Stimulated activated CD8-positive, alpha-beta memory T cell treated with anti-CD3 and anti-CD28 coated beads, Interleukin-7, amount 100 ng/mL, for 1 hour (primary cell): ENCODE measurements around the gene CFAP92.
A peak's percentile ranks its signal among the peaks of the same experiment; 100 is the strongest.

Experiments
- DNase-seq, 2 donors: peaks; one replicate each; pipeline ENCODE4 v3.0.0-alpha.2; 2020; ENCODE audit warnings: low read depth in 2 of 2

The CFAP92 gene

DNA sequence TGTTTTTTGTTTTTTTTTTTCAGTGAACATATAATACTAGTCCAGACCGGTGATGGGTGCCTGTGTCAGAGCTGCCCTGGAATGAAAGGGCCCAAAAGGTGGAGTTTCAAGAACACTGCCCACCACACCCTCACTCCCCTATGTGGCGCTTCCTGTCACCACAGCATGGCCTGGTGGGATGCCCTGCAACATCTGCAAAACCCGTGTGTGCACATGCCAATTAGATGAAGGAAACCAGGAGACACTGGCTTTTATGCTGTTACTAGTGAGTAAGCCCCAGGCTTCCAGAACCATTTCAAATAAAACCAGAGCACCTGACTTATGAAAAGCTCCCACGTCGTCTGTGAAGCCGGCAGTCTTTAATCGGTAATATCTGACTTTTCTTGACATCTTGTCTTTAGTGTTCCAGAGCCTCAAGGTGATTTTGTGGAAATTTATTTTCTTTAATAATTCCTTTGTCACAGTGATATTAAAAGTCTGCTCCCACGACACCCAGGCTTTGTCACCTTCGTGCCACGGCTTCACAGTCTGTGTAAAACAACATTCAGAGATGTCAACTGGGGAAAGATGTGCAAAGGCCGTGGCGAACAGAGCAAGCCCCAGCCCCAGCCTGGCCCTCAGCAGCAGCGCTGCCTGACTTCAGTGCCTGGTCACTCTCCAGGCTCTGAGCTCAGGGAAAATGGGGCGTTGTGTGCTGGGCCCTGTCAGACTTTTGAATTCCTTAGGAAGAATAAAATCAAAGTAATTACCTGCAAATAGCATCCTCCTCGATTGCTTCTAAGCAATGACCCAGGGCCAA is 6.4 kb downstream of the CFAP92 start:
- DNase-seq, result no peak

DNA sequence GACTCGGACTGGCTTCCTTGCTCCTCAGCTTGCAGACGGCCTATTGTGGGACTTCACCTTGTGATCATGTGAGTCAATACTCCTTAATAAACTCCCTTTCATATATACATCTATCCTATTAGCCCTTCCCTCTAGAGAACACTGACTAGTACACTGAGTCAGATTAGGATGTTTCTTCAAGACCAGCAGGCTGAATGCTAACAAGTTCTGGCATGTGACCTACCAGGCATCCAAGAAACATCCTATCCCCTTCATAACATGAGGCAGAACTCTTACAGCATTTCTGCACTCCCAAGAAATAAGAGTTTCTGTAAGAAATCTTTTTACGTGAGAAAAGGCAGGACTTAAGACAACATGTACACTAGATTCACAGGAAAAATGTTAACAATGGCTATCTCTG is 9.3 kb downstream of the CFAP92 start:
- no peak for DNase-seq

DNA sequence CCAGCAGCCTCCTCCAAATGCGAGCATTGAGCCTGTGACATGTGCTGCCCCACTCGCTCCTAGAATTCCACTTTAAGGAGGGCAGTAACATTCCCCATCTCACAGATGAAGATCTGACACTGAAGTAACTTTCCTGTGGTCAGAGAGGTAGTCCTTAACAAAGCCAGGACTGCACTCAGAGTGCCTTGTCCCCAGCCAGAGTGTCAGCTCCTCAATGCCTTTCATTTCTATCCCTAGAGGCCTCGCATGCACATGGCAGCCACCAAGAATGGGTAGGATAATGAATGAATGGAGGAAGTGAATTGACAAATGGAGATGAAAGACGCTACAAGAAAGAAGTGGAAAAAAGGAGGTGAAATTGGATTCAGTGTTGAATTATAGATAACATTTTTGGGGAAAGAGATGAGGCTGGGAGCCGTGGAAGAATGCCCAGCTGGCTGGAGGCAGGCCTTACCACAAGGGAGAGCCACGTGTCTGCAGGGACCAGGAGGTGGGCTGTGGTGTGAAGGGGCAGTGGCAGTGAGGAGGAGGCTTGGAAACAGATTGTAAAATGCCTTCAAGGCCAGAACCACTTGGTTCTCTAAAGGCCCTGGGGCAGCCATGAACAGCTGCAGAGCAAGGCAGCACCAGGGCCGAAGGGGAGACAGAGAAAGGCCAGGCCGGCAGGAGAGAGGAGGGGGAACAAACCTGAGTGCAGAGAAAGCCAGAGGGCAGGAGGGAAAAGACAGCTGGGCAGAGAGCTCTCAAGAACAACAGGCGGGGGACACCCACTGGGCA is 10.4 kb downstream of the CFAP92 start:
- no peak for DNase-seq

DNA sequence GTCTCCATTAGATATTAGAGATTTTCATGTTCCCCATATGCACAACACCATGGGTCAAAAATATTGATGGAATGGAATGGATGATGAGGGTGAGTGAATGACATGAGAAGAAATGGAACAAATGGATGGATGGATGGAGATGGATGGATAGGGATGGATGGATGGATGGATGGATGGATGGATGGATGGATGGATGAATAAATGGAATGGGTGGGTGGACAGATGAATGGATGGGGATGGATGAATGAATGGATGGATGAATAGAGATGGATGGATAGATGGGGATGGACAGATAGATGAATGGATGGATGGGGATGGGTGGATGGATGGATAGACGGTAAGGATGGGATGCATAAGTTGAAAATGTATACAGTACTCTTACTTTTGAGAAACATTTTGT is 18.6 kb downstream of the CFAP92 start:
- no peak for DNase-seq

DNA sequence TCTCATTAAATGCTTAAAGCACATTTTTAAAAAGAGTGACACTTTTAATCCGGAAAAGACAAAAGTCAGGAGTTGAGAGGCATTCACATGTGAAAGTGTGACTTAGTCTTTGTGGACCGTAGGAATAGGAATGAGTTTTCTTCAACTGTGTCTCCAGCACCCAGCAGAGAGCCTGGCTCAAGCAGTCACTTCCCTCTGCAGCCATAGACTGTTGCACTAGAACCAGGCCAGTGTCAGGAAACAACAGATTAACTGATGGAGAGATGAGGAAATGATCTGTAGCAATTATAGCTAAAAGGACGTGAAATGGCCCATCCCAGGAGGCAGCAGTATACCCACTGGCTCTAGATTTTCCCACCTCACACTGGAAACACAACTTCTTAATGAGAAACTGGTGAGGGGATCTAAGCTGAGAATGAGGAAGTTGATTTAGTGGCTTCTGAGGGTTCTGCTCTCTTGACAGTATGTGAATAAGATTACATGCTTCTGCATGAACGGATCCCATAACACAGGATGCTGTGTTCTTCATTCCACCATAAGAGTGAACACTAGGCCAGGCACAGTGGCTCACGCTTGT is 19.8 kb downstream of the CFAP92 start:
- no peak for DNase-seq

DNA sequence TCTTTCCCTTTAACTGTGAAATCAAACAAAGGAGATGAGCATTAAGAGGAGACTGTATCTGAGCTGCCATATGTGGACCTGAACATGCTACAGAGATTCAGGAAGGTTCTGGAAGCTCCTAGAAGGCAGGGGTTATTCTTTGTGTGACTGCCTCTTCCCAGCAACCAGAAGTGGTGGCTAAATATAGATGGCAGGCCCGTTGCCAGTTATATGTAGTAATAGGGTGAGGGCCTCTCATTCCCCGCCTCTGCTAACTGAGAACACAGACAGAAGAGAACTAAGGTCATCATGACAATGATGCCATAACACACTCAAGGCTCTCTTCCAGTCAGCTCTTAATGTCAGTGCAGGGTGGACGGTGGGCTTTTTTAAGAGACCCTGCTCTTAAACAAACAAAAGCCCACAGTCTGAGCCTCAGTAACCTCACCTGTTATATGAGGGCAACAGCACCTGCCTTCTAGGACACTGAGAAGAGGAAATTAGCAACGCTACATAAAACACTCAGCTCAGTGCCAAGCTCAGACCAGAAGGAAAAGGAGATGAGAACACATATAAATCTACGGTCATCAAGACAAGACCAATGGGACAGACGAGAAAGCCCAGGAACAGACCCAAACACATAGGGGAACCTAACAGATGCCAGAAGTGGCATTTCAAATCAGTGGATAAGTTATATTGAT is 22.3 kb downstream of the CFAP92 start:
- DNase-seq, result no peak

DNA sequence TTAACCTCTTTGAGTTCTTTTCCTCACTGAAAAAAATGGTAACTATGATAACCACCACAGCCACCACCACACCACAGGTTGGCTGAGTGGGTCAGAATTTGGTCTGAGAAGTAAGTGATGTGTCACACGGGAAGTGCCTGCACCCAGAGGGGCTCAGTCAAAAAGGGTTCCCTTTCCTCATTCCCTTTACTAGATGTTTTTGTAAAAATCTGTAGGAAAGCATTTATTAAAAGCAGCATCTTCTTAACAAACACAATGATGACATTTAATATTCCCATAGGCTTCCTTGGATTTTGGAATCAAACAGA is 23.2 kb downstream of the CFAP92 start:
- no peak for DNase-seq

DNA sequence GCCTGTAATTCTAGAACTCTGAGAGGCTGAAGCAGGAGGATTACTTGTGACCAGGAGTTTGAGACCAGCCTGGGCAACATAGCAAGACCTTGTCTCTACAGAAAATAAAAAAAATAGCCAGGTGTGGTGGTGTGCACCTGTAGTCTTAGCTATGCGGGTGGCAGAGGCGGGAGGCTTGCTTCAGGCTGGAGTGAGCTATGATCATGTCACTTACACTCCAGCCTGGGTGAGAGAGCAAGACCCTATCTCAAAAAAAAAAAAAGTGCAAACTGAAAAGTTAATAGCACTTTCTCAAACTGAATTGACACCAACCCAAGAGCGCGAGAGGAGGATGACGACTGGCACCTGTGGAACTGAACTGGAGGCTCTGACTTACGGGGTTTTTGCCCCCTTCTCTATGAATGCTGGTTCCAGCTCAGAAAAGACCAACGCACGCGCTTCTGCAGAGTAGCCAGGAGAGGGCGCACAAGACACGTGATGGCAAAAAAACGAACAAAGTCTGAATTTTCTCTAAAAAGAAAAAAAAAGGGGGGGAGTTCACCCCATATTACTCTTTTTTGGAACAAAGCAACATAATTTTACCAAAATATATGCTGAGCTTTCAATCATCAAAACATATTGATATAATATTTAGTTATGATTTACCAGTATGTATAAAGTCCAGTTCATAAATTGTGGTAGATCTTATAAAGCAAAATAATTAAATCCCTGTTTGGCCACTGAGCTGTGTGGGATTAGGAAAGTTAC is 23.7 kb downstream of the CFAP92 start:
- DNase-seq, result peak; percentile 28 to 44

DNA sequence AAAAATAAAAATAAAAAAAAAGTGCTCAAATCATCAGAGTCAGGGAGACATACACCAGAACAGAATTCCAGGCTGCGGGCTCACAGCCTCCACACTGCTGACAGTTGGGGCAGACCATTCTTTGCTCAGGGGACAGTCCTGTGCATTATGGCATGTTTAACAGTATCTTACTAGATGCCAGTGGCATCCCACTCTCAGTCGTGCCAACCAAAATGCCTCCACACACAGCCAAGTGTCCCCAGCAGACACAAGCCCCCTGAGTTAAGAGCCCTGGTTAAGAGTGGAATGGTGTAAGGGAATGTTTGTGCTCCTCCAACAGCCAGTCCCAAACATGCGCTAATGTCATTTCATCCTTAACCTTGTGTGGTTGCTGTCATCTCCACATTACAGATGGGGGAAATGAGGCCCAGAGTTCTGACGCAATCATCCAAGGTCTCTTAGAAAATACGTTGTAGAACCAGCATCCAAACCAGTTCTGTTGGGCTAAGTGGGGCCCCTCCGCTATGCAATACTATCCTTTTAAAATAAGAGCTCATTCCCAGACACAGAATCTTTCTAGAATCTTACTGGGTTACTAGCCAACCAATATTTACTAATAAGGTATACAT is 26.0 kb downstream of the CFAP92 start:
- no peak for DNase-seq

DNA sequence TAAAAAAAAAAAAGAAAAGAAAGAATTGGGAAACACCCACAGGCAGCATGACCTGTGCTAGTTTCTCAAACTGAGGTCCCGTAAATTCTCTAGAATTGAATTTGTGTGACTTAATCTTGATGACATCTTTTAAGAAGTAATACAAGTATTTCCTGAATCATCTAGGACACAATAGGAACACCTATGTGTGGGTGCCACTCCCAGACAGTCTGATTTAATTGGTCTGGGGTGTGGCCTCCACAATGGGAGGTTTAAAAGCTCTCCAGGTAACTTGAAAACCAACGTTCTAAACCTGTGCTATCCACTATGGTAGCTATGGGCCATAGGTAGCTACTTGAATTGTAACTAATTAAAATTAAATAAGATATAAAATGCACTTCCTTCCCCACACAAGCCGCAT is 28.1 kb downstream of the CFAP92 start:
- DNase-seq, result no peak

DNA sequence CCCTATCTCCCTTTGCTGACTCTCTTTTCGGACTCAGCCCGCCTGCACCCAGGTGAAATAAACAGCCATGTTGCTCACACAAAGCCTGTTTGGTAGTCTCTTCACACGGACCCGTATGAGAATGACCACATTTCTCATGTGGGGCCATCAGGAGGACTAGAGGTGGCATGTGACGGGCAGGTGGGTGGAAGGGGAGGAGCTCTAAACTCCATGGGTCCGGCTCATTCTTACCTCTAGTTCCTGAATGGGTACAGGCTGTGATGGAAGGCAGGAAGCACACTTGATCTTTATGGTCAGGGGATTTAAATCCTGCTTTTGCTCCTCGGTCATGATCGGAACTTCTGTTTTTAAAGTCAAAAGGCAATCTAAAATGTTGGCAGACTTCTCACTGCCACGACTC is 28.6 kb downstream of the CFAP92 start:
- no peak for DNase-seq

DNA sequence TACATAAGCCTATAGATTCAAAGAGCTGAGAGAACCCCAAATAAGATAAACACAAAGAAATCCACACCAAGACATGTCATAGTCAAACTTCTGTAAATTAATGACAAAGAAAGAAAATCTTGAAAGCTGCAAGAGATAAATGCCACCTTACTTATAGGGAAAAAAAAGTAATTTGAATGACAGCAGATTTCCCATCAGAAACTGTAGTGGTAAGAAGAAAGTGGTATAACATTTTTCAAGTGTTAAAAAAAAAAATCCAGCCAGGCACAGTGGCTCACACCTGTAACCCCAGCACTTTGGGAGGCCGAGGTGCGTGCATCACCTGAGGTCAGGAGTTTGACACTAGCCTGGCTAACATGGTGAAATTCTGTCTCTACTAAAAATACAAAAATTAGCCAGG is 37.4 kb downstream of the CFAP92 start:
- no peak for DNase-seq

DNA sequence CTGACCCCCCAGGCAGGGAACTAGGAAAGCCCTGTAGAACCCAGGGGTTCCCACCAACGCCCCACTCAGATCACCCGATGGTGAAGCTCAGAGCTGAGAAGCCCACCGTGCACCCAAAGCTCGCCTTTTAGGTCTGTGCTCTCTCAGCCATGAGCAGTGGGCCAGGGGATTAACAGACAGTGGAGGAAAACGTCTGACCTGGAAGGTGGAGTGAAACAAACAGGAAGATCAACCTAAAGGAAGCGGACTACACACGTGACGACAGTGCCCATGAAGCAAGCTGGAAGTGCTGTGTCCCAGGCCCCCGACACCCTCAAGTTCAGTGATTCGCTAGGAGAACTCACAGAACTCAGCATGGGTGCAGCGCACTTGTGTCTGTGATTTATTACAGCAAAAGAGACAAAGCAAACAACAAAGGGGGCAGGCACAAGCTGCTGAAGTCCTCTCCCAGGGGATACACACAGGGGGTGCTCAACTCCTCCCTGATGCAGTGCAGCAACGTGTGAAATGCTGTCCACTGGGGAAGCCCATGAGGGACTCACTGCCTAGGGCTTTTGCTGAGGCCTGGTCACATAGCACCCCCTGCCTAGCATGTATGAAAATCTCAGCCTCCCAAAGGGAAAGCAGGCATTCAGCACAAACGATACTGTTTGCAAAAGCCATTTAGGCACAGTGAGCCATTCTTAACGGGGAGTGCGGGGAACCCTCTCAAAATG is 43.5 kb downstream of the CFAP92 start:
- no peak for DNase-seq

DNA sequence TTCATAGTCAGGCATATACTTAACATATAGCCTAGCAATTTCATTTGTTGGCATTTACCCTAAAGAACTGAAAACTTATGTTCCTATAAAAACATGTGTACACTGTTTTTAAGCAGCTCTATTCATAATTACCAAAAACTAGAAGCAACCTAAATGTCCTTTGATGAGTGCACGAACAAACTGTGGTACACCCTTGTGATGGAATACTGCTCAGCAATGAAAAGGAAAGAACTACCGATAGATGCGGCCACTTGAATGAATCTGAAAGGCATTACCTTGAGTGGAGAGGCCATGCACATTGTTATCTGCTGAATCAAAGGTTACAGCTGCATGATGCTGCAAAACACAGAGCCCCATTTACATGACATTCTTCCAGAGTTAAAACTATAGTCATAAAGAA is 44.7 kb downstream of the CFAP92 start:
- no peak for DNase-seq

DNA sequence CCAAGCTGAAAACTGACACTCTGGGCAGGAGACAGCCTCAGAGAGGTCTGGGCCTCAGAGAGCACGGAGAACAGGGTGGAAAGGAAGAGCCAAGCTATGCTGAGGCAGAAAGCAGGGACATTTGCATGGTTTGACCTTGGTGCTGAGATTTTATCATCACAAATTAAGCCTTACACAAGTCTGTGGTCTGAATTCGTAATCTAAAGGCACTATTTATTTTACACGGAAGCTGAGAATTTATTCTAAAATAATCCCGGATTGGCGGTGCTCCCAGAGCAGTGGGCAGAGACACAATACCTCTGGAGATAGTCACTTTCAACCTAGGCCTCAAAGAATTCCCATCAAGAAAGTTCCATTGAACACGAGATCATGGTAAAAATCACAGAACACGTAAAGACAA is 47.5 kb downstream of the CFAP92 start:
- no peak for DNase-seq

DNA sequence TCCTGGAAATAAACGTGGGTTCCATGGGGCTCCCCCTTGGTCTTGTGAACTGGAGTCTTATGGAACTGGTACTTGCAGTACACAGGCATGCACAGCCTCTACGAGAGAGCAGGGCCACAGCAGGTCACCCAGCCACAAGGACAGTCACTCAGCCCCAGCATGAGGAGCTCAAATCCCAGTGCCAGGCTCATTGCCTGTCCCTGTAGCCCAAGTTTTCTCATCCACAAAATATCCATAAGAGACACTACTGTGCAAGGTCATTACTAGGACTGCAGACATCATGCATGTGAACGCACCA is 48.0 kb downstream of the CFAP92 start:
- no peak for DNase-seq

DNA sequence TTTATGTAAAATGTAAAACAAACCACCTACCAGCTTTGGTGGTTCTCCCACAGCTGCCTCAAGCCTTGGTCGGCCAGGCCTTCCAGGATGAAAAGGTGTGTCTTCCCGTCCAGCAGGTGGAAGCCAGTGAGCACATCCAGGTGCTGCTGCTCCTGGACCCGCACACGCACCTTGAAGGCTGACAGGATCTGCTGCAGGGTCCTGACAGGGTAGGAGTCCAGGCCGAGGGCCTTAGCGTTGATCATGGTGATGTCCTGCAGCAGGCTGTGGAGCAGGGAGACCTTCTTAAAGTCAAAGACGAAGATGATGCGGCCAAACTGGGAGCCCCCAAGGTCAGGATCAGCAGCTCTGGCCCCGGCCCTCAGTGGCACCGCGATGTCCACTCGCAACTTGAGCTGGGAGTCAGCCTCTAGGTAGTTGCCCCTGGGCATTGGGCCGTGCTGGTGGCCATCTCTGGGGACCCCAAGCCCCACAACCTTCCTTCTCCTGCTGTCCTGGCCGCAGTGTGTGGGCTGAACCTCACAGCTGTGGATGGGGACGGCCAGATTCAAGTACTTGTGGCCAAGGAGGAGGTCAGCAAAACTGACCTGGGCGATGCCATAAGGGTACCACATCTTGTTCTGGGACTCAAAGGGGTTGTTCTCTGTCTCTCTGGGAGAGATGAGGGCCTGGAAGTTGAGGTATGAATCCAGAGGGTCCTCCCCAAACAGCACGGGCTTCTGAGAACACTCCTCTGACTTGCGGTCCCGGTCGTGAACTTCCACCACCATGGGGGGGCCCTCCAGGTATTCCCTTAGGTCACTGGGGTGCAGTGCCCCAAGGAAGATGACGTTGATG is 48.6 kb downstream of the CFAP92 start:
- DNase-seq, result no peak

DNA sequence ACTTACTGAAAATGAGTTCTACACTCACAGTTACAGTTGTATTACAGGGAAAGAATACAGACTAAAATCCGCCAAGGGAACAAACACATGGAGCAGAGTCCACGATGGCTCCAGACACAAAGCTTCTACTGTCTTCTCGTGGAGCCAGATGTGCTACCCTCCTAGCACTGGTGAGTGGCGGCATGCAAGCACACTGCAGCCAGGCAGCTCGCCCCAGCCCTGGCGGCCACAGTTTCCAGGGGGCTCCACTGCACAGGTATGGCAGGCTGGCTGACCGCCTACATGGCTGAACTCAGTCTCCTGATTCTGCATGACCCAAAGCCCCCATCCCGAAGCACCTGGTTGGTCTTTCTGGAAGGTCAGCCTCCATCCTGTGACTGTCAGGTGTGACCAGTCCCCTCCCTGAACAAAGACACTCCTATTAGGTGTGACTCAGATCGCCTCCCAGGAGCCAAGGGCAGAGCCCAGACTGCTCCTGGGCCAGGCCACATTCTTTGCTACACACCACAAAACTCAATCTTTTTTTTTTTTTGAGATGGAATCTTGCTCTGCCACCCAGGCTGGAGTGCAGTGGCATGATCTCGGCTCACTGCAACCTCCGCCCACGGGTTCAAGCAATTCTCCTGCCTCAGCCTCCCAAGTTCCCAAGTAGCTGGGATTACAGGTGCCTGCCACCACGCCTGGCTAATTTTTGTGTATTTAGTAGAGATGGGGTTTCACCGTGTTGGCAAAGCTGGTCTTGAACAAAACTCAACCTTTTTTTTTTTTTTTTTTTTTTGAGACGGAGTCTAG is 51.5 kb downstream of the CFAP92 start:
- DNase-seq, result no peak

DNA sequence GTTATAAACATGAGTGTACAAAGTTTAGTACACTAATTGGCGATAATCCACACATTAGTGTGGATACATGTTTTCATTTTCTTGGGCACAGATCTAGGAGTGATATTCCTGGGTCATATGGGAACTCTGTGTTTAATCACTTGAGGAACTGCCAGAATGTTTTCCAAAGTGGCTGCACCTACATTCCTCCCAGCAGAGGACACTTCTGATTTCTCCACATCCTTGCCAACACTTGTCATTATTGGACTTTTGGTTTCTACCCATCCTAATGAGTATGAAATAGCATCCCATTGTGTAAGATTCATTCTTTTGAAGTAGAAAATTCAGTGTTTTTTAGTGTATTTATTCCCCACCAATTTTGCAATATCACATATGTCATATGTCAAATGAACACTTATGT is 53.6 kb downstream of the CFAP92 start:
- no peak for DNase-seq
